A549 (cell line): ENCODE data around the gene DCHS2. TPM values are rescaled to one million over a fixed set of nuclear protein-coding genes. Genes with fewer than 3 reads are reported as not detected.

Experiments
- ATAC-seq, 2 experiments: fragments of 200-7000 bp in 1 of 2; fragments of >200 bp in 1 of 2; cut with Nextera tagmentation in 1 of 2; cut with Tn5 transposase in 1 of 2; 3 replicates each; pipeline versions ENCODE4 v1.8.0 to v1.9.1; 2018 to 2020; ENCODE audit warnings: mild to moderate bottlenecking in 1 of 2, moderate library complexity in 1 of 2
- CTCF ChIA-PET: fragments of 300-600 bp; sonication (Branson Sonifier 250); formaldehyde crosslinking; extraction: SDS; loops from one replicate; lab custom pipeline; 2021; ENCODE audit warnings: antibody characterized with exemption, inconsistent platforms; lab: Yijun Ruan, JAX
- POLR2A ChIA-PET: fragments of 350-600 bp; formaldehyde crosslinking; extraction: SDS; loops from one replicate; lab custom pipeline; 2021; ENCODE audit warnings: antibody characterized with exemption, inconsistent platforms; lab: Yijun Ruan, JAX
- DNase-seq, 2 experiments: peaks; one replicate each; pipeline versions ENCODE4 v3.0.0 to v3.0.0-alpha.2; 2011 to 2016; ENCODE audit warnings: low read depth in 1 of 2, low spot score in 1 of 2
- FAIRE-seq: peaks from 2 replicates; lab custom pipeline; 2011; peaks lifted over from hg19 to GRCh38; lab: Jason Lieb, UNC
- H3K27ac ChIP-seq, 2 experiments: fragments of >200 bp; sonication (Bioruptor Twin); formaldehyde crosslinking; 3 replicates each; pipeline ENCODE4 v1.5.1; 2016 to 2017
- H3K4me1 ChIP-seq: fragments of >200 bp; sonication (Bioruptor Twin); formaldehyde crosslinking; 3 replicates; pipeline ENCODE4 v1.6.1; 2016
- H3K4me2 ChIP-seq: fragments of >200 bp; sonication (Bioruptor Twin); formaldehyde crosslinking; 3 replicates; pipeline ENCODE4 v1.6.1; 2016
- H3K4me3 ChIP-seq: fragments of >200 bp; sonication (Bioruptor Twin); formaldehyde crosslinking; 3 replicates; pipeline ENCODE4 v1.5.1; 2016
- H3K9me3 ChIP-seq: fragments of >200 bp; sonication (Bioruptor Twin); formaldehyde crosslinking; 3 replicates; pipeline ENCODE4 v1.6.1; 2016
- BHLHE40 ChIP-seq: IDR thresholded peaks from 2 replicates; pipeline ENCODE4 v1.6.1; 2012; ENCODE audit warnings: low read depth, low read length, inconsistent platforms
- CHD4 ChIP-seq: fragments of 200-600 bp; sonication (generic); IDR thresholded peaks from 2 replicates; pipeline ENCODE4 v1.6.1; 2016; ENCODE audit warnings: antibody characterized with exemption, mild to moderate bottlenecking, borderline replicate concordance
- EHF ChIP-seq: fragments of 250-450 bp; sonication (Bioruptor Pico); IDR thresholded peaks from 2 replicates; pipeline ENCODE4 v1.5.0; 2020; ENCODE audit warnings: mild to moderate bottlenecking
- FOSB ChIP-seq: fragments of 250-450 bp; sonication (Bioruptor Pico); IDR thresholded peaks from 2 replicates; pipeline ENCODE4 v1.5.0; 2020; ENCODE audit warnings: mild to moderate bottlenecking, moderate library complexity
- FOXS1 ChIP-seq: fragments of 250-450 bp; sonication (Bioruptor Pico); IDR thresholded peaks from 2 replicates; pipeline ENCODE4 v1.5.0; 2020; ENCODE audit warnings: mild to moderate bottlenecking, moderate library complexity
- HOXB5 ChIP-seq: fragments of 250-450 bp; sonication (Bioruptor Pico); IDR thresholded peaks from 2 replicates; pipeline ENCODE4 v1.5.0; 2020; ENCODE audit warnings: mild to moderate bottlenecking, moderate library complexity
- NPAS2 ChIP-seq: fragments of 250-450 bp; sonication (Bioruptor Pico); IDR thresholded peaks from 2 replicates; pipeline ENCODE4 v1.8.0; 2022; ENCODE audit warnings: mild to moderate bottlenecking, moderate library complexity, borderline replicate concordance
- NR3C1 ChIP-seq: fragments of >200 bp; sonication (Bioruptor Twin); formaldehyde crosslinking; IDR thresholded peaks from 3 replicates; pipeline ENCODE4 v1.6.1; 2017
- RFX5 ChIP-seq: fragments of 450-650 bp; IDR thresholded peaks from 2 replicates; pipeline ENCODE4 v1.7.1; 2014; ENCODE audit warnings: antibody characterized with exemption, mild to moderate bottlenecking, moderate library complexity
- SMC3 ChIP-seq: fragments of >200 bp; sonication (Bioruptor Twin); formaldehyde crosslinking; IDR thresholded peaks from 3 replicates; pipeline ENCODE4 v1.6.1; 2018; ENCODE audit warnings: inconsistent platforms
- SREBF2 ChIP-seq: fragments of 450-650 bp; IDR thresholded peaks from 2 replicates; pipeline ENCODE4 v1.6.1; 2014; ENCODE audit warnings: mild to moderate bottlenecking, moderate library complexity
- TP53 ChIP-seq: fragments of 250-450 bp; sonication (Bioruptor Pico); IDR thresholded peaks from 2 replicates; pipeline ENCODE4 v1.5.0; 2021; ENCODE audit warnings: mild to moderate bottlenecking, moderate library complexity
- WGBS: methylation state at CpG from one replicate; pipeline ENCODE4 v1.1.6; 2017; ENCODE audit errors: missing lambda C conversion rate; 5-methylcytosine and 5-hydroxymethylcytosine counted together
- polyA plus RNA-seq, 4 experiments: library from polyadenylated mRNA; depleted of rRNA in 3 of 4; stranded (reverse); fragments of >200 nt; fragmentation: RNase III in 1 of 4; extraction: RNeasy Plus Mini Kit Qiagen cat#74134 plus additional on column Dnase treatment in 1 of 4; gene quantifications; 2 replicates in 3 of 4; 3 replicates in 1 of 4; pipeline ENCODE4 v1.2.3, GENCODE V29; 2011 to 2017
- TF ChIP-seq, protein P1 (sequence below): fragments of 450-650 bp; IDR thresholded peaks from 2 replicates; pipeline ENCODE4 v1.6.1; 2014; ENCODE audit warnings: antibody characterized with exemption
- TF ChIP-seq, protein P2 (sequence below): fragments of 250-450 bp; sonication (Bioruptor Pico); IDR thresholded peaks from 2 replicates; pipeline ENCODE4 v1.5.0; 2021; ENCODE audit warnings: mild to moderate bottlenecking, moderate library complexity, borderline replicate concordance
- TF ChIP-seq, protein P3 (sequence below): fragments of >200 bp; sonication (Bioruptor Twin); formaldehyde crosslinking; IDR thresholded peaks from 3 replicates; pipeline ENCODE4 v1.6.1; 2016

DCHS2 gene
- polyA plus RNA-seq, 2 of the 4 experiments (the other 2 are of a cell fraction): 0.06 TPM; not detected in 1

DNA sequence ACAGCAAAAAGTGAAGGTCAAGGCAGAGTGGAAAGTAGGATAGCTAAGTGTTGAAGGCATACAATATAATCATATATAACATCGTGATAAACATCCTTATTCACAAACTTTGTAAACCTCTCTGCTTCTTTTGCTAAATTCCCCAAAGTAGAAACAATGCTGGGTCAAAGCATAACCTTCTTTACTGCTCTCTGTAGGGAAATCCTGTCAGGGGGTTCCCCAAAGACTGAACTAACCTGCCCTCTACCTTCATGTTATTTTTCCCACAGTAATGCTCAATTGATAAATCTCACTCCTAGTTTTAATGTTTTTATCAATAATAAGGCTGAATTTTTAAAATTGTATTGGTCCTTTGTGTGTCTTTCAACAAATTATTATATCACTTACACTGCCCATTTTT lies 55.7 kb downstream of the DCHS2 start (continued):
- TF ChIP-seq, protein P1, sequence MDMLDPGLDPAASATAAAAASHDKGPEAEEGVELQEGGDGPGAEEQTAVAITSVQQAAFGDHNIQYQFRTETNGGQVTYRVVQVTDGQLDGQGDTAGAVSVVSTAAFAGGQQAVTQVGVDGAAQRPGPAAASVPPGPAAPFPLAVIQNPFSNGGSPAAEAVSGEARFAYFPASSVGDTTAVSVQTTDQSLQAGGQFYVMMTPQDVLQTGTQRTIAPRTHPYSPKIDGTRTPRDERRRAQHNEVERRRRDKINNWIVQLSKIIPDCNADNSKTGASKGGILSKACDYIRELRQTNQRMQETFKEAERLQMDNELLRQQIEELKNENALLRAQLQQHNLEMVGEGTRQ: no peak
- TF ChIP-seq, all 56 proteins: peak for 0

DNA sequence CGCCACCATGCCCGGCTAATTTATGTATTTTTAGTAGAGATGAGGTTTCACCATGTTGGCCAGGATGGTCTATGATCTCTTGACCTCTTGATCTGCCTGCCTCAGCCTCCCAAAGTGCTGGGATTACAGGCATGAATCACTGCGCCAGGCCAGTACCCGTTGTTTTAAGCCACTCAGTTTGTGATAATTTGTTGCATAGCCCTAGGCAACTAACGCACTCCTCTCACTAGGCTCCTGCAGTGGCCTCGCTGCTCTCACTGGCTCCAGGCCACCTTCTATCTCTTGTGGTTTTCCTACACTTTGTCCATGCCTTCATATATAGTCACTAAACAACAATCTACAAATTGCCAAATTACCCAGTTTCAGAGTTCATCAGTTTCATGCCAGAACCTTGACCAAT lies 58.1 kb downstream of the DCHS2 start:
- no peak overlapping the region for H3K4me3 ChIP-seq
- POLR2A ChIA-PET: no interaction called here
- no peak for FAIRE-seq
- H3K9me3 ChIP-seq: no peaks in the 10 kb centered on the region
- H3K27ac ChIP-seq: no peak overlapping the region
- no peaks in the 10 kb centered on the region for H3K4me1 ChIP-seq
- no peak overlapping the region for H3K4me2 ChIP-seq
- CTCF ChIA-PET: no interaction called here
- ATAC-seq: no peak
- TF ChIP-seq, protein P2, sequence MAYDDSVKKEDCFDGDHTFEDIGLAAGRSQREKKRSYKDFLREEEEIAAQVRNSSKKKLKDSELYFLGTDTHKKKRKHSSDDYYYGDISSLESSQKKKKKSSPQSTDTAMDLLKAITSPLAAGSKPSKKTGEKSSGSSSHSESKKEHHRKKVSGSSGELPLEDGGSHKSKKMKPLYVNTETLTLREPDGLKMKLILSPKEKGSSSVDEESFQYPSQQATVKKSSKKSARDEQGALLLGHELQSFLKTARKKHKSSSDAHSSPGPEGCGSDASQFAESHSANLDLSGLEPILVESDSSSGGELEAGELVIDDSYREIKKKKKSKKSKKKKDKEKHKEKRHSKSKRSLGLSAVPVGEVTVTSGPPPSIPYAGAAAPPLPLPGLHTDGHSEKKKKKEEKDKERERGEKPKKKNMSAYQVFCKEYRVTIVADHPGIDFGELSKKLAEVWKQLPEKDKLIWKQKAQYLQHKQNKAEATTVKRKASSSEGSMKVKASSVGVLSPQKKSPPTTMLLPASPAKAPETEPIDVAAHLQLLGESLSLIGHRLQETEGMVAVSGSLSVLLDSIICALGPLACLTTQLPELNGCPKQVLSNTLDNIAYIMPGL: no peak
- TF ChIP-seq FOXS1 (CRISPR knock-in tag) (no peak), HOXB5 (no peak), TP53 (CRISPR knock-in tag) (no peak), CHD4 (no peak)
- TF ChIP-seq, protein P3, sequence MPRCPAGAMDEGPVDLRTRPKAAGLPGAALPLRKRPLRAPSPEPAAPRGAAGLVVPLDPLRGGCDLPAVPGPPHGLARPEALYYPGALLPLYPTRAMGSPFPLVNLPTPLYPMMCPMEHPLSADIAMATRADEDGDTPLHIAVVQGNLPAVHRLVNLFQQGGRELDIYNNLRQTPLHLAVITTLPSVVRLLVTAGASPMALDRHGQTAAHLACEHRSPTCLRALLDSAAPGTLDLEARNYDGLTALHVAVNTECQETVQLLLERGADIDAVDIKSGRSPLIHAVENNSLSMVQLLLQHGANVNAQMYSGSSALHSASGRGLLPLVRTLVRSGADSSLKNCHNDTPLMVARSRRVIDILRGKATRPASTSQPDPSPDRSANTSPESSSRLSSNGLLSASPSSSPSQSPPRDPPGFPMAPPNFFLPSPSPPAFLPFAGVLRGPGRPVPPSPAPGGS: no peak
- TF ChIP-seq, all 56 proteins: peak for 0
- DNase-seq: no peak
- 45% methylated on average over 6 of the region's 6 CpGs for WGBS

DNA sequence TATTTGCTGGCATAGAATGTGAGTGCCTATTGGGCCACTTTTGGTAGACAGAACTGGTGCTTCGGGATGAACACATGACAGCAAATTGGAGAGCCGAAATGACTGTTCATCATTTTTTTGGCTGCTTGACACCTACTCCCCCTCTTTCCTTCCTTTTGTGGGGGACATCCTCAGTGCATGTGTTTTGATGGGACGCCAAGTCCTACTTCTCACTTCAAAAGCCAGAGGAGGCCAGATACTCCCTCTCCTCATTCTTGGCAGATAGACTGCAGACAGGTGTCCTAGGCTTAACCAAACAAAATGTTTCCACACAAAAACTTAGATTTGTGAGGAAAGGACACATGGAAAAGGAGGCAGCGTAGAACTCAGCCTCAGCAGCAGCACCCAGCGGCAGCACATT lies 62.4 kb downstream of the DCHS2 start:
- Histone ChIP-seq H3K4me3 (no peak overlapping the region), H3K4me2 (no peak overlapping the region), H3K4me1 (no peaks in the 10 kb centered on the region), H3K27ac (no peak overlapping the region), H3K9me3 (no peaks in the 10 kb centered on the region)
- no peak for FAIRE-seq
- ChIA-PET CTCF (no interaction called here), POLR2A (no interaction called here)
- TF ChIP-seq, protein P3: no peak
- TF ChIP-seq BHLHE40 (no peak), NPAS2 (CRISPR knock-in tag) (no peak), EHF (CRISPR knock-in tag) (no peak), FOSB (no peak), SMC3 (no peak), NR3C1 (no peak), SREBF2 (no peak), RFX5 (no peak)
- TF ChIP-seq, protein P2: no peak
- no peak for ATAC-seq
- no peak for DNase-seq
- WGBS: 20% methylated on average over 5 of the region's 5 CpGs
